Upper lobe of left lung (tissue), 6 donors: Measurements from ENCODE around the gene TUBB. TPM values are rescaled to one million over a fixed set of nuclear protein-coding genes. Genes with fewer than 3 reads are reported as not detected.
A peak's percentile ranks its signal among the peaks of the same experiment; 100 is the strongest.

Experiments
- ATAC-seq, 2 donors: fragments of 200-7000 bp; cut with Tn5 transposase; one replicate each; pipeline ENCODE4 v1.9.1; 2022; ENCODE audit warnings: mild to moderate bottlenecking in 2 of 2, moderate library complexity in 2 of 2; ENCODE audit not compliant: low FRiP score in 2 of 2
- DNase-seq, 2 donors: peaks; one replicate each; pipeline ENCODE4 v3.0.0-alpha.2; 2019 to 2020
- H3K27ac ChIP-seq, 4 donors: fragments of 200-600 bp; sonication (generic); one replicate each; pipeline ENCODE4 v1.5.1; 2016 to 2019
- H3K27me3 ChIP-seq, 4 donors: fragments of 200-600 bp; sonication (generic); one replicate each; pipeline ENCODE4 v1.5.1; 2017 to 2019
- H3K36me3 ChIP-seq, 4 donors: fragments of 200-600 bp; sonication (generic); one replicate each; pipeline ENCODE4 v1.5.1; 2016 to 2019
- H3K4me1 ChIP-seq, 4 donors: fragments of 200-600 bp; sonication (generic); one replicate each; pipeline ENCODE4 v1.5.1; 2018 to 2019
- H3K4me3 ChIP-seq, 4 donors: fragments of 200-600 bp; sonication (generic); one replicate each; pipeline ENCODE4 v1.5.1; 2017 to 2019; ENCODE audit warnings: mild to moderate bottlenecking in 2 of 4, moderate library complexity in 1 of 4
- H3K9me3 ChIP-seq, 4 donors: fragments of 200-600 bp; sonication (generic); one replicate each; pipeline ENCODE4 v1.5.1; 2018 to 2019
- EP300 ChIP-seq, 4 donors: sonication (generic); formaldehyde crosslinking; IDR thresholded peaks; one replicate each; pipeline ENCODE4 v1.5.1; 2017; ENCODE audit warnings: antibody characterized with exemption in 4 of 4, control low read depth in 2 of 4
- POLR2A ChIP-seq, 4 donors: fragments of 450-650 bp; IDR thresholded peaks; one replicate each; pipeline ENCODE4 v1.5.1; 2016 to 2017; ENCODE audit warnings: antibody characterized with exemption in 4 of 4, mild to moderate bottlenecking in 2 of 4
- POLR2AphosphoS5 ChIP-seq, 2 donors: sonication (generic); formaldehyde crosslinking; IDR thresholded peaks; one replicate each; pipeline ENCODE4 v1.5.1; 2017; ENCODE audit warnings: antibody characterized with exemption in 2 of 2
- WGBS, 2 donors: methylation state at CpG; one replicate each; pipeline ENCODE4 v1.1.5; 2017 to 2018; 5-methylcytosine and 5-hydroxymethylcytosine counted together
- total RNA-seq, 6 donors: library from RNA; depleted of rRNA in 4 of 6; stranded (reverse); fragments of >200 nt in 4 of 6; gene quantifications; one replicate each; pipeline versions ENCODE4 v1.1.0 to v1.2.1, GENCODE V29; 2016 to 2021
- TF ChIP-seq, protein P1 (sequence below), 6 experiments: fragments of 450-650 bp in 4 of 6; fragments of 200-600 bp in 2 of 6; sonication (generic) in 2 of 6; IDR thresholded peaks; one replicate each; pipeline ENCODE4 v1.5.1; 2016 to 2019; ENCODE audit warnings: antibody characterized with exemption in 6 of 6
- donor health status: DM: no; HTN: no; CAD: no; lungs with moderate emphysema.
- donor health status: DM: no; HTN: yes; CAD: no; lungs with severe emphysema.

TUBB gene
- total RNA-seq, 6 donors from 2014 or later: 71.2 to 347 (median 149) TPM

- ATAC-seq: no peak
- no peak for TF ChIP-seq POLR2AphosphoS5 (IDR thresholded peaks at IDR 0.05)
- Histone ChIP-seq H3K36me3 (no peaks in the 10 kb centered on the region), H3K27ac (no peak overlapping the region), H3K4me1 (peaks cover 18 to 27% (median 25%) of the 10 kb centered on the region in 4 donors), H3K4me3 (no peak overlapping the region), H3K27me3 (no peaks in the 10 kb centered on the region), H3K9me3 (no peaks in the 10 kb centered on the region)
- no peak for DNase-seq
- WGBS, 2 donors: 79 to 86% methylated on average over 9 of the region's 9 CpGs
Observed at GRCh38 chr6:30767158-30767943, 47.2 kb downstream of the TUBB start.

GRCh38 chr6:30767944-30768301 lies 47.8 kb downstream of the TUBB start:
- ATAC-seq: no peak
- Histone ChIP-seq H3K4me1 (peaks cover 18 to 27% (median 25%) of the 10 kb centered on the region in 4 donors), H3K4me3 (no peak overlapping the region), H3K27me3 (no peaks in the 10 kb centered on the region), H3K27ac (no peak overlapping the region), H3K36me3 (no peaks in the 10 kb centered on the region), H3K9me3 (no peaks in the 10 kb centered on the region)
- no peak for TF ChIP-seq POLR2AphosphoS5 (IDR thresholded peaks at IDR 0.05)
- TF ChIP-seq POLR2A (IDR thresholded peaks at IDR 0.05): no peak
- TF ChIP-seq, protein P1, sequence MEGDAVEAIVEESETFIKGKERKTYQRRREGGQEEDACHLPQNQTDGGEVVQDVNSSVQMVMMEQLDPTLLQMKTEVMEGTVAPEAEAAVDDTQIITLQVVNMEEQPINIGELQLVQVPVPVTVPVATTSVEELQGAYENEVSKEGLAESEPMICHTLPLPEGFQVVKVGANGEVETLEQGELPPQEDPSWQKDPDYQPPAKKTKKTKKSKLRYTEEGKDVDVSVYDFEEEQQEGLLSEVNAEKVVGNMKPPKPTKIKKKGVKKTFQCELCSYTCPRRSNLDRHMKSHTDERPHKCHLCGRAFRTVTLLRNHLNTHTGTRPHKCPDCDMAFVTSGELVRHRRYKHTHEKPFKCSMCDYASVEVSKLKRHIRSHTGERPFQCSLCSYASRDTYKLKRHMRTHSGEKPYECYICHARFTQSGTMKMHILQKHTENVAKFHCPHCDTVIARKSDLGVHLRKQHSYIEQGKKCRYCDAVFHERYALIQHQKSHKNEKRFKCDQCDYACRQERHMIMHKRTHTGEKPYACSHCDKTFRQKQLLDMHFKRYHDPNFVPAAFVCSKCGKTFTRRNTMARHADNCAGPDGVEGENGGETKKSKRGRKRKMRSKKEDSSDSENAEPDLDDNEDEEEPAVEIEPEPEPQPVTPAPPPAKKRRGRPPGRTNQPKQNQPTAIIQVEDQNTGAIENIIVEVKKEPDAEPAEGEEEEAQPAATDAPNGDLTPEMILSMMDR (IDR thresholded peaks at IDR 0.05): no peak
- no peak for TF ChIP-seq EP300 (IDR thresholded peaks at IDR 0.05)
- 73 to 100% methylated on average over 1 of the region's 1 CpG for WGBS, 2 donors
- no peak for DNase-seq

DNA sequence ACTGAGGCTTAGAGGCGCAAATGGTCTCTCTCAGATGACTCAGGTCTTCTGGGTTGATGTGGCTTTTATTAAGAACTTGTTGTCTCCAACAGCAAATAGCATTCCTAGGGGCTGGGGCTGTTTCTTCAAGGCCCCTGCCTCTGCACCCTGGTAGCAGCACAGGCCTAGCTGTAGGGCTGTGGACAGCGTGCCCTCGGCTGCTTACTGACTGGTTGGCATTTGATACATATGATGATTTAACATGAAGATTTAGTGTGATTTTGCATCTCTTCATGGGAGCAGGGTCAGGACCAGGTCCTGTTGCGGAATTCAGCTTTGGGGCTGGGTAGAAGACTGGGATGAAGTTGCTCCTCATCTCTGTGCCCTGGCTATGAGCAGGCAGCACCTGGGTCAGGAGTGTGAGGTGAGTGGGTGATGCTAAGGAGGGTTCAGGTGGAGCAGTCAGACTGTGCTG lies 48.5 kb downstream of the TUBB start:
- peak overlapping the region in 3 of 4 donors; percentile 9 to 44 (median 42) for H3K27ac ChIP-seq
- H3K9me3 ChIP-seq: no peaks in the 10 kb centered on the region
- H3K4me1 ChIP-seq: peaks cover 18 to 26% (median 24%) of the 10 kb centered on the region in 4 donors
- ATAC-seq (peak in 1 of 2 donors; percentile 37), DNase-seq (no peak)
- no peaks in the 10 kb centered on the region for H3K36me3 ChIP-seq
- no peak overlapping the region for H3K4me3 ChIP-seq
- 90 to 93% methylated on average over 3 to 4 of the region's 4 CpGs for WGBS, 2 donors
- no peaks in the 10 kb centered on the region for H3K27me3 ChIP-seq
- TF ChIP-seq POLR2A (IDR thresholded peaks at IDR 0.05): no peak
- TF ChIP-seq POLR2AphosphoS5 (IDR thresholded peaks at IDR 0.05): no peak
- no peak for TF ChIP-seq EP300 (IDR thresholded peaks at IDR 0.05)
- TF ChIP-seq, protein P1 (IDR thresholded peaks at IDR 0.05): no peak

- peaks cover 15 to 24% (median 20%) of the 10 kb centered on the region in 4 donors for H3K4me1 ChIP-seq
- H3K27me3 ChIP-seq: no peaks in the 10 kb centered on the region
- TF ChIP-seq POLR2AphosphoS5 (IDR thresholded peaks at IDR 0.05) (no peak), EP300 (IDR thresholded peaks at IDR 0.05) (no peak), POLR2A (IDR thresholded peaks at IDR 0.05) (no peak)
- TF ChIP-seq, protein P1 (IDR thresholded peaks at IDR 0.05): no peak
- no peak overlapping the region for H3K4me3 ChIP-seq
- H3K9me3 ChIP-seq: no peaks in the 10 kb centered on the region
- ATAC-seq (peak in 1 of 2 donors; percentile 95), DNase-seq (peak in 1 of 2 donors; percentile 63)
- WGBS, 2 donors: 33 to 40% methylated on average over 11 to 16 of the region's 16 CpGs
- H3K27ac ChIP-seq: peak overlapping the region; percentile 8 to 44 (median 26)
- H3K36me3 ChIP-seq: no peaks in the 10 kb centered on the region
Observed at GRCh38 chr6:30769088-30769852, 49.1 kb downstream of the TUBB start.

GRCh38 chr6:30769853-30770524 lies 49.8 kb downstream of the TUBB start:
- H3K4me3 ChIP-seq: no peak overlapping the region
- H3K4me1 ChIP-seq: peaks cover 15 to 24% (median 18%) of the 10 kb centered on the region in 4 donors
- 82 to 85% methylated on average over 5 of the region's 5 CpGs for WGBS, 2 donors
- DNase-seq (no peak), ATAC-seq (peak in 1 of 2 donors; percentile 4)
- H3K27me3 ChIP-seq: no peaks in the 10 kb centered on the region
- no peaks in the 10 kb centered on the region for H3K9me3 ChIP-seq
- H3K36me3 ChIP-seq: no peaks in the 10 kb centered on the region
- H3K27ac ChIP-seq: peak overlapping the region in 2 of 4 donors; percentile 9 to 42
- TF ChIP-seq POLR2A (IDR thresholded peaks at IDR 0.05) (no peak), EP300 (IDR thresholded peaks at IDR 0.05) (no peak), POLR2AphosphoS5 (IDR thresholded peaks at IDR 0.05) (no peak)
- TF ChIP-seq, protein P1 (IDR thresholded peaks at IDR 0.05): no peak
